ENCODE measurements around the gene FDX2.

FDX2 gene

GRCh38 chr19:10277795-10278589 is 37.8 kb downstream of the FDX2 start:
- WGBS, 2 experiments (ENCODE audit: insufficient coverage in 2 of 2), result 87 to 90% methylated on average over 4 to 8 of the region's 9 CpGs
- no peaks in the 10 kb centered on the region for H3K9me3 ChIP-seq (ENCODE audit: control insufficient read depth, low read length)
- H3K36me3 ChIP-seq (ENCODE audit: control insufficient read depth, insufficient read depth, low read length), result no peaks in the 10 kb centered on the region
- H3K4me3 ChIP-seq (ENCODE audit: extremely low read depth, insufficient read depth, low read length, poor library complexity, severe bottlenecking), result no peak overlapping the region
- H3K27ac ChIP-seq (ENCODE audit: low read depth, low read length, severe bottlenecking), result no peak overlapping the region
- no peaks in the 10 kb centered on the region for H3K4me1 ChIP-seq (ENCODE audit: control insufficient read depth, insufficient read depth, low read length, poor library complexity, severe bottlenecking)

GRCh38 chr19:10274589-10274988 is 41.2 kb downstream of the FDX2 start:
- 96 to 99% methylated on average over 10 of the region's 10 CpGs for WGBS, 2 experiments (ENCODE audit: insufficient coverage in 2 of 2)
- Histone ChIP-seq H3K27ac (ENCODE audit: low read depth, low read length, severe bottlenecking) (no peak overlapping the region), H3K4me1 (ENCODE audit: control insufficient read depth, insufficient read depth, low read length, poor library complexity, severe bottlenecking) (no peaks in the 10 kb centered on the region), H3K4me3 (ENCODE audit: extremely low read depth, insufficient read depth, low read length, poor library complexity, severe bottlenecking) (no peak overlapping the region), H3K9me3 (ENCODE audit: control insufficient read depth, low read length) (no peaks in the 10 kb centered on the region), H3K36me3 (ENCODE audit: control insufficient read depth, insufficient read depth, low read length) (no peaks in the 10 kb centered on the region)

GRCh38 chr19:10271543-10272086 is 44.2 kb downstream of the FDX2 start:
- Histone ChIP-seq H3K27ac (ENCODE audit: low read depth, low read length, severe bottlenecking) (no peak overlapping the region), H3K36me3 (ENCODE audit: control insufficient read depth, insufficient read depth, low read length) (no peaks in the 10 kb centered on the region), H3K9me3 (ENCODE audit: control insufficient read depth, low read length) (no peaks in the 10 kb centered on the region), H3K4me1 (ENCODE audit: control insufficient read depth, insufficient read depth, low read length, poor library complexity, severe bottlenecking) (no peaks in the 10 kb centered on the region), H3K4me3 (ENCODE audit: extremely low read depth, insufficient read depth, low read length, poor library complexity, severe bottlenecking) (no peak overlapping the region)
- WGBS, 2 experiments (ENCODE audit: insufficient coverage in 2 of 2), result 73 to 78% methylated on average over 10 to 11 of the region's 12 CpGs

GRCh38 chr19:10270616-10271394 is 45.0 kb downstream of the FDX2 start, which contains the start of gene ICAM1:
Gene ICAM1 (plus strand): TSS chr19:10271120. CDS start chr19:10271160, 40 bp downstream.
- Histone ChIP-seq H3K9me3 (ENCODE audit: control insufficient read depth, low read length) (no peaks in the 10 kb centered on the region), H3K4me3 (ENCODE audit: extremely low read depth, insufficient read depth, low read length, poor library complexity, severe bottlenecking) (peak within 1 kb of the TSS; percentile 19), H3K27ac (ENCODE audit: low read depth, low read length, severe bottlenecking) (no peak within 1 kb of the TSS), H3K4me1 (ENCODE audit: control insufficient read depth, insufficient read depth, low read length, poor library complexity, severe bottlenecking) (no peaks in the 10 kb centered on the region), H3K36me3 (ENCODE audit: control insufficient read depth, insufficient read depth, low read length) (no peaks in the 10 kb centered on the region)
- 5 to 8% methylated on average over 41 to 46 of the region's 51 CpGs for WGBS, 2 experiments (ENCODE audit: insufficient coverage in 2 of 2)

GRCh38 chr19:10270180-10270615 is 45.6 kb downstream of the FDX2 start:
- H3K4me1 ChIP-seq (ENCODE audit: control insufficient read depth, insufficient read depth, low read length, poor library complexity, severe bottlenecking), result no peaks in the 10 kb centered on the region
- no peaks in the 10 kb centered on the region for H3K9me3 ChIP-seq (ENCODE audit: control insufficient read depth, low read length)
- H3K27ac ChIP-seq (ENCODE audit: low read depth, low read length, severe bottlenecking), result no peak overlapping the region
- peak overlapping the region; percentile 19 for H3K4me3 ChIP-seq (ENCODE audit: extremely low read depth, insufficient read depth, low read length, poor library complexity, severe bottlenecking)
- H3K36me3 ChIP-seq (ENCODE audit: control insufficient read depth, insufficient read depth, low read length), result no peaks in the 10 kb centered on the region
- 17 to 22% methylated on average over 20 to 28 of the region's 37 CpGs for WGBS, 2 experiments (ENCODE audit: insufficient coverage in 2 of 2)

GRCh38 chr19:10269333-10270179 is 46.3 kb downstream of the FDX2 start:
- WGBS, 2 experiments (ENCODE audit: insufficient coverage in 2 of 2), result 11% methylated on average over 52 to 57 of the region's 59 CpGs
- H3K4me3 ChIP-seq (ENCODE audit: extremely low read depth, insufficient read depth, low read length, poor library complexity, severe bottlenecking), result peak overlapping the region; percentile 18

GRCh38 chr19:10268071-10268470 is 47.7 kb downstream of the FDX2 start:
- no peaks in the 10 kb centered on the region for H3K36me3 ChIP-seq (ENCODE audit: control insufficient read depth, insufficient read depth, low read length)
- 70 to 78% methylated on average over 6 of the region's 6 CpGs for WGBS, 2 experiments (ENCODE audit: insufficient coverage in 2 of 2)
- no peak overlapping the region for H3K4me3 ChIP-seq (ENCODE audit: extremely low read depth, insufficient read depth, low read length, poor library complexity, severe bottlenecking)
- H3K27ac ChIP-seq (ENCODE audit: low read depth, low read length, severe bottlenecking), result no peak overlapping the region
- H3K9me3 ChIP-seq (ENCODE audit: control insufficient read depth, low read length), result no peaks in the 10 kb centered on the region
- H3K4me1 ChIP-seq (ENCODE audit: control insufficient read depth, insufficient read depth, low read length, poor library complexity, severe bottlenecking), result no peaks in the 10 kb centered on the region

More at GRCh38 chr19:10269333-10270179, 46.3 kb downstream of the FDX2 start:
- Histone ChIP-seq H3K9me3 (ENCODE audit: control insufficient read depth, low read length) (no peaks in the 10 kb centered on the region), H3K36me3 (ENCODE audit: control insufficient read depth, insufficient read depth, low read length) (no peaks in the 10 kb centered on the region), H3K27ac (ENCODE audit: low read depth, low read length, severe bottlenecking) (no peak overlapping the region), H3K4me1 (ENCODE audit: control insufficient read depth, insufficient read depth, low read length, poor library complexity, severe bottlenecking) (no peaks in the 10 kb centered on the region)

- no peak overlapping the region for H3K4me3 ChIP-seq (ENCODE audit: extremely low read depth, insufficient read depth, low read length, poor library complexity, severe bottlenecking)
- H3K9me3 ChIP-seq (ENCODE audit: control insufficient read depth, low read length), result no peaks in the 10 kb centered on the region
- no peaks in the 10 kb centered on the region for H3K36me3 ChIP-seq (ENCODE audit: control insufficient read depth, insufficient read depth, low read length)
- WGBS, 2 experiments (ENCODE audit: insufficient coverage in 2 of 2), result 89 to 96% methylated on average over 4 to 6 of the region's 7 CpGs
- H3K27ac ChIP-seq (ENCODE audit: low read depth, low read length, severe bottlenecking), result no peak overlapping the region
- no peaks in the 10 kb centered on the region for H3K4me1 ChIP-seq (ENCODE audit: control insufficient read depth, insufficient read depth, low read length, poor library complexity, severe bottlenecking)
Observed at GRCh38 chr19:10266706-10267105, 49.1 kb downstream of the FDX2 start.

GRCh38 chr19:10262771-10263170 is 53.0 kb downstream of the FDX2 start:
- H3K4me3 ChIP-seq (ENCODE audit: extremely low read depth, insufficient read depth, low read length, poor library complexity, severe bottlenecking), result no peak overlapping the region
- H3K4me1 ChIP-seq (ENCODE audit: control insufficient read depth, insufficient read depth, low read length, poor library complexity, severe bottlenecking), result no peaks in the 10 kb centered on the region
- H3K27ac ChIP-seq (ENCODE audit: low read depth, low read length, severe bottlenecking), result no peak overlapping the region
- 92 to 98% methylated on average over 6 to 7 of the region's 7 CpGs for WGBS, 2 experiments (ENCODE audit: insufficient coverage in 2 of 2)
- H3K9me3 ChIP-seq (ENCODE audit: control insufficient read depth, low read length), result no peaks in the 10 kb centered on the region
- peaks cover 16% of the 10 kb centered on the region for H3K36me3 ChIP-seq (ENCODE audit: control insufficient read depth, insufficient read depth, low read length)

- Histone ChIP-seq H3K36me3 (ENCODE audit: control insufficient read depth, insufficient read depth, low read length) (peaks cover 31% of the 10 kb centered on the region), H3K4me3 (ENCODE audit: extremely low read depth, insufficient read depth, low read length, poor library complexity, severe bottlenecking) (no peak overlapping the region), H3K4me1 (ENCODE audit: control insufficient read depth, insufficient read depth, low read length, poor library complexity, severe bottlenecking) (no peaks in the 10 kb centered on the region), H3K9me3 (ENCODE audit: control insufficient read depth, low read length) (no peaks in the 10 kb centered on the region), H3K27ac (ENCODE audit: low read depth, low read length, severe bottlenecking) (no peak overlapping the region)
- 90 to 97% methylated on average over 5 of the region's 8 CpGs for WGBS, 2 experiments (ENCODE audit: insufficient coverage in 2 of 2)
Observed at GRCh38 chr19:10260141-10260584, 55.7 kb downstream of the FDX2 start.
